Body of pancreas (tissue), 4 donors: Measurements from ENCODE around the gene GADD45A. TPM values are rescaled to one million over a fixed set of nuclear protein-coding genes. Genes with fewer than 3 reads are reported as not detected.

Source experiments
- ATAC-seq: fragments of 150-250 bp; one replicate; pipeline ENCODE4 v1.9.1; 2016
- DNase-seq, 4 donors: peaks; one replicate each; pipeline ENCODE4 v3.0.0-alpha.2; 2019
- H3K27ac ChIP-seq, 4 donors: fragments of 200-600 bp; sonication (generic); 1 replicate in 3 of 4; 2 replicates in 1 of 4; pipeline versions ENCODE4 v1.5.1 to v1.6.1; 2016 to 2019; ENCODE audit warnings: mild to moderate bottlenecking in 1 of 4, mixed read lengths in 1 of 4, moderate library complexity in 1 of 4
- H3K27me3 ChIP-seq, 2 donors: fragments of 200-600 bp; sonication (generic); one replicate each; pipeline ENCODE4 v1.6.0; 2016; ENCODE audit warnings: mild to moderate bottlenecking in 1 of 2
- H3K36me3 ChIP-seq, 2 donors: fragments of 200-600 bp; sonication (generic); replicated peaks in 1 of 2; 2 replicates each; pipeline ENCODE4 v1.5.1; 2016; ENCODE audit warnings: low read depth in 2 of 2; ENCODE audit not compliant: insufficient read depth in 1 of 2
- H3K4me1 ChIP-seq: fragments of 200-600 bp; sonication (generic); one replicate; pipeline ENCODE4 v1.6.0; 2016
- H3K4me3 ChIP-seq, 2 donors: fragments of 200-600 bp; sonication (generic); 1 replicate in 1 of 2; 2 replicates in 1 of 2; pipeline ENCODE4 v1.5.1; 2016 to 2019
- H3K9me3 ChIP-seq, 3 donors: fragments of 200-600 bp; sonication (generic); 1 replicate in 2 of 3; 2 replicates in 1 of 3; pipeline ENCODE4 v1.5.1; 2016
- CTCF ChIP-seq, 7 experiments: fragments of 450-650 bp in 4 of 7; fragments of 200-600 bp in 3 of 7; sonication (generic) in 3 of 7; IDR thresholded peaks; one replicate each; pipeline ENCODE4 v1.5.1; 2016 to 2019; ENCODE audit warnings: antibody characterized with exemption in 7 of 7
- POLR2A ChIP-seq, 3 donors: fragments of 450-650 bp; IDR thresholded peaks; one replicate each; pipeline ENCODE4 v1.6.1; 2016; ENCODE audit warnings: antibody characterized with exemption in 3 of 3, mild to moderate bottlenecking in 2 of 3
- WGBS, 2 donors: methylation state at CpG; one replicate each; pipeline ENCODE4 v1.1.5; 2017; 5-methylcytosine and 5-hydroxymethylcytosine counted together
- intact Hi-C: fragments of 100-400 bp; cut with DNase I; formaldehyde crosslinking; loops from one replicate; pipeline ENCODE4 v1.15.1; 2023
- total RNA-seq, 2 donors: library from RNA; depleted of rRNA; stranded (reverse); fragments of >200 nt; gene quantifications; one replicate each; pipeline ENCODE4 v1.1.0, GENCODE V29; 2016

GADD45A gene
- total RNA-seq, 2 donors from 2014 or later, result 18.5 to 28.3 TPM

GRCh38 chr1:67700220-67700619, 15.2 kb downstream of the GADD45A start:
- Histone ChIP-seq H3K27me3 (no peaks in the 10 kb centered on the region), H3K4me1 (no peaks in the 10 kb centered on the region), H3K36me3 (peaks cover 0 to 3% of the 10 kb centered on the region in 2 donors), H3K4me3 (no peak overlapping the region), H3K27ac (no peak overlapping the region), H3K9me3 (no peaks in the 10 kb centered on the region)
- WGBS, 2 donors, result 77 to 80% methylated on average over 4 of the region's 4 CpGs
- intact Hi-C loops, result no loop called here
- TF ChIP-seq CTCF (IDR thresholded peaks at IDR 0.05) (no peak), POLR2A (IDR thresholded peaks at IDR 0.05) (no peak)
- DNase-seq (no peak), ATAC-seq (no peak)

GRCh38 chr1:67700692-67701410, 15.8 kb downstream of the GADD45A start:
- peak in 3 of 7 experiments; percentile 1 to 18 (median 11) for TF ChIP-seq CTCF (IDR thresholded peaks at IDR 0.05)
- TF ChIP-seq POLR2A (IDR thresholded peaks at IDR 0.05), result no peak
- no peak overlapping the region for H3K27ac ChIP-seq
- H3K4me3 ChIP-seq, result no peak overlapping the region
- no peaks in the 10 kb centered on the region for H3K9me3 ChIP-seq
- peak; percentile 68 for ATAC-seq
- peak in 2 of 4 donors; percentile 22 to 32 for DNase-seq
- intact Hi-C loops, result no loop called here
- 72 to 76% methylated on average over 8 of the region's 8 CpGs for WGBS, 2 donors
- H3K4me1 ChIP-seq, result no peaks in the 10 kb centered on the region
- H3K27me3 ChIP-seq, result no peaks in the 10 kb centered on the region
- peaks cover 0 to 3% of the 10 kb centered on the region in 2 donors for H3K36me3 ChIP-seq

GRCh38 chr1:67701876-67702275, 16.9 kb downstream of the GADD45A start:
- DNase-seq, result no peak
- ATAC-seq, result no peak
- peaks cover 0 to 3% of the 10 kb centered on the region in 2 donors for H3K36me3 ChIP-seq
- 76 to 84% methylated on average over 2 of the region's 2 CpGs for WGBS, 2 donors
- TF ChIP-seq CTCF (IDR thresholded peaks at IDR 0.05) (no peak), POLR2A (IDR thresholded peaks at IDR 0.05) (no peak)
- no peaks in the 10 kb centered on the region for H3K4me1 ChIP-seq
- intact Hi-C loops, result no loop called here
- H3K4me3 ChIP-seq, result no peak overlapping the region
- no peaks in the 10 kb centered on the region for H3K9me3 ChIP-seq
- H3K27ac ChIP-seq, result no peak overlapping the region
- no peaks in the 10 kb centered on the region for H3K27me3 ChIP-seq

GRCh38 chr1:67704351-67704750, 19.4 kb downstream of the GADD45A start:
- no peaks in the 10 kb centered on the region for H3K9me3 ChIP-seq
- peaks cover 0 to 3% of the 10 kb centered on the region in 2 donors for H3K36me3 ChIP-seq
- H3K27ac ChIP-seq, result no peak overlapping the region
- TF ChIP-seq CTCF (IDR thresholded peaks at IDR 0.05) (no peak), POLR2A (IDR thresholded peaks at IDR 0.05) (no peak)
- ATAC-seq (no peak), DNase-seq (no peak)
- 85 to 91% methylated on average over 3 of the region's 3 CpGs for WGBS, 2 donors
- intact Hi-C loops, result no loop called here
- no peaks in the 10 kb centered on the region for H3K4me1 ChIP-seq
- H3K4me3 ChIP-seq, result no peak overlapping the region
- H3K27me3 ChIP-seq, result no peaks in the 10 kb centered on the region
